Endothelial cell of hepatic sinusoid (primary cell): Measurements from ENCODE around the gene CD48.

Source experiments
- in situ Hi-C: cut with HindIII; loops from 2 replicates; pipeline ENCODE4 v1.10.0; 2017; ENCODE audit warnings: low sequenced_read_pairs

Gene CD48

DNA sequence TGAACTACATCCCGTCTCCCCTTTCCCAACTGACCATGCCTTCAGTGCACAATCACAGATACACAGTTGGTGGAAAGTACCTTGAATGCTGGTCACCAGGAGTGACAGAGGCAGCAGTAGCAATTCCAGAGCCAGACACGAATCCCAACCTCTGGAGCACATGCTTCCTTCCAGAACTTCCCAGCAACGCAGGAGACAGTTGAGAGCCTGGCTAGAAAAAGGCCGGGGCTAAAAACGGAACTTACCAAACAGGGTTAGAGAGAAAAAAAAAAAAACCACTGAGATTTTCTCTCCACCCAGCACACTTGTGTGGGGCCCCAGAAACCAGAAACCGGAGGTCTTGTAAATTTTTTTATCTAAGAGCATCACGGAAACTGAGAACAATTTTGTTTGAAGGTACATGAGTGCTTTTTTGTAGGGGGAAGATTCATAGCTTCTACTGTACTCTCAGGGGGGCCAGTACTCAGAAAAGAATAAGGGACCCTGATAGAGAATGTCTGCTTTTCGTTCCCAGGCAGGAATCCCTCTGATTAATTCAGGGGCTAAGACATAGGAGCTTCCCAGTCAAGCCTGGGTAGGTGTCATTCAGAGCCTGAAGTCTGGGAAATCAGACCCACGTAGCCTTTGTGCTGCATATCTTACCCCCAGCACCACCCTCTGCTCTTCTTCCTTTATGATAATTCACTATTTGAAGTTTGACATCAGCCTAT is at the start of gene CD48:
CD48 (minus strand) TSS at position 221 of the 710 bp plus-strand sequence; CDS start at position 162, 59 bp downstream.
- in situ Hi-C loops, result no loop called here

GRCh38 chr1:160761046-160761445 is 49.4 kb upstream of the CD48 start:
- in situ Hi-C loops, result no loop called here

GRCh38 chr1:160759740-160760139 is 48.1 kb upstream of the CD48 start:
- in situ Hi-C loops, result no loop called here

DNA sequence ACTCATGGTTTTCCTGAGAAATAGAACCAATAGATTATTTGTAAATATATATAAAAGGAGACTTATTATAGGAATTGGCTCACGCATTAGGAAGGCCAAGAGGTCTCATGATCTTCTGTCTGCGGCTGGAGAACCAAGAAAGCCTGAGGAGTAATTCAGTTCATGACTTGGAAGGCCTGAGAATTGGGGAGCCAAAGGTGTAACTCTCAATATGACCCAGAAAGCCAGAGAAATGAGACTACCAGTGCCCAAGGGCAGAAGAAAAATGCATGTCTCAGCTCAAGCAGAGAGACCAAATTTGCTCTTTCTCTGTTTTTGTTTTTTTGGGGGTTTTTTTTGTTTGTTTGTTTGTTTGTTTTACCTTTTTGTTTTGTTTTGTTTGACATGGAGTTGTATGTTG is 46.9 kb upstream of the CD48 start:
- in situ Hi-C loops, result no loop called here

DNA sequence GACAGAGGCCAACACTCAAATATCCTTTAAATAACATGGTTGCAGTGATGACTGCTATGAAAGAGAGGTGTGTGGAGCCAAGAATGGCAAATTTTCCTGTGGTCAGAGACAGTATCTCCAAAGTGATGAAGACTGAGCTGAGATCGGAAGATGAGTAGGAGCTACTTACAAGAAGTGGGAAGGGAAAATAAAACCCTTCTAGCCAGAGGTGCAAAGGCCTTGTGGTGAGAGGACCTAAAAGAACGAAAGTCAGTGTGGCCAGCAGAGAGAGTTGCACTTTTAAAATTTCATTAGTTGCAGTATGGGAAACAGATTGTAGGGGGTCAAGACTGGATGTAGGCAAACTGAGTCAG is 45.2 kb upstream of the CD48 start:
- in situ Hi-C loops, result no loop called here

- in situ Hi-C loops, result no loop called here
Measured at GRCh38 chr1:160755911-160756848, 44.6 kb upstream of the CD48 start.

DNA sequence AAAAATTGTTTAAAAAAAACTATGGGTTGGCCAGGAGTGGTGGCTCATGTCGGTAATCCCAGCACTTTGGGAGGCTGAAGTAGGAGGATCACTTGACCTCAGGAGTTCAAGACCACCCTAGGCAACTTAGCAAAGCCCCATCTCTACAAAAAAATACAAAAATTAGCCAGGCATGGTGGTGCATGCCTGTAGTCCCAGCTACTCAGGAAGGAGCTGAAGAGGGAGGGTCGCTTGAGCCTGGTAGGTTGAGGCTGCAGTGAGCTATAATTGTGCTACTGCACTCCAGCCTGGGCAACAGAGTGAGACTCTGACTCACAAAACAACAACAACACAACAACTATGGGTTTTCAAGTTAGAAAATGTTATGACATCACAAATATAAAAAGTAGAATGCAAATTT is 43.8 kb upstream of the CD48 start:
- in situ Hi-C loops, result no loop called here

GRCh38 chr1:160753594-160753993 is 42.0 kb upstream of the CD48 start:
- in situ Hi-C loops, result no loop called here

- in situ Hi-C loops, result no loop called here
Measured at GRCh38 chr1:160752924-160753323, 41.3 kb upstream of the CD48 start.

GRCh38 chr1:160752406-160752805 is 40.8 kb upstream of the CD48 start:
- in situ Hi-C loops, result no loop called here

GRCh38 chr1:160750608-160751007 is 39.0 kb upstream of the CD48 start:
- in situ Hi-C loops, result no loop called here

- in situ Hi-C loops, result no loop called here
Measured at GRCh38 chr1:160748878-160749269, 37.3 kb upstream of the CD48 start.

DNA sequence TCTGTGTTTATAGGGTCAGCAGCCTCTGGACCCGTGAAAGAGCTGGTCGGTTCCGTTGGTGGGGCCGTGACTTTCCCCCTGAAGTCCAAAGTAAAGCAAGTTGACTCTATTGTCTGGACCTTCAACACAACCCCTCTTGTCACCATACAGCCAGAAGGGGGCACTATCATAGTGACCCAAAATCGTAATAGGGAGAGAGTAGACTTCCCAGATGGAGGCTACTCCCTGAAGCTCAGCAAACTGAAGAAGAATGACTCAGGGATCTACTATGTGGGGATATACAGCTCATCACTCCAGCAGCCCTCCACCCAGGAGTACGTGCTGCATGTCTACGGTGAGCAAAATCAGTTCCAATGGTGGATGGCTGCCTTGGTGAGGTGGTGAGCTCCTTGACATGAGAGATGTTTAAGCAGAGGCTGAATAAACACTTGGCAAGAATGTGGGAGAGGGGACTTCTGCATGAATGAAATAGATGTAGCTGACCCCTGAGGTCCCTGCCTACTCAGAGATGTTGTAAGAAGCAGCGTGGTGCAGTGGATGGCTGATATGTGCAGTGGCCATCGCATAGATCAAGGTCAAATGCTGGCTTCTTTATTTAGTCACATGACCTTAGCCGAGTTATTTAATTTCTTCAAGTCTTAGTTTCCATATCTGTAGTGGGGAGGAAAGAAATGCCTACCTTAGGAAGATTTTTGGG is 36.7 kb upstream of the CD48 start:
- in situ Hi-C loops, result no loop called here

- in situ Hi-C loops, result no loop called here
Measured at GRCh38 chr1:160747717-160748116, 36.1 kb upstream of the CD48 start.

- in situ Hi-C loops, result no loop called here
Measured at GRCh38 chr1:160746836-160747500, 35.3 kb upstream of the CD48 start.

DNA sequence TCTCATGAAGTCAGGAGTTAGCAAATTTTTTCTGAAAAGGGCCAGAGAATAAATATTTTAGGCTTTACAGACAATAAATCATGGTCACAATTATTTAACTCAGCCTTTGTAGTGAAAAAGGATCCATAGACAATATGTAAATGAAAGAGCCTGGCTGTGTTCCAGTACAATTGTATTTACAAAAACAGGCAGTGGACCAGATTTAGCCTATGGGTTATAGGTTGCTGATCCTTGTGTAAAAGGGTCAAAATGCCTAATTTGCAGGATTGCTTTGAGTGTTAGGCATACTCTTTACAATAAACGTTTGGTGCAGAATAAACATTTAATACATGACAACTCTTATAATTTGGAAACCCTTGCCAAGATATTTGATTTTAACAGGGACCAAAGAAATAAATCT is 33.9 kb upstream of the CD48 start:
- in situ Hi-C loops, result no loop called here

DNA sequence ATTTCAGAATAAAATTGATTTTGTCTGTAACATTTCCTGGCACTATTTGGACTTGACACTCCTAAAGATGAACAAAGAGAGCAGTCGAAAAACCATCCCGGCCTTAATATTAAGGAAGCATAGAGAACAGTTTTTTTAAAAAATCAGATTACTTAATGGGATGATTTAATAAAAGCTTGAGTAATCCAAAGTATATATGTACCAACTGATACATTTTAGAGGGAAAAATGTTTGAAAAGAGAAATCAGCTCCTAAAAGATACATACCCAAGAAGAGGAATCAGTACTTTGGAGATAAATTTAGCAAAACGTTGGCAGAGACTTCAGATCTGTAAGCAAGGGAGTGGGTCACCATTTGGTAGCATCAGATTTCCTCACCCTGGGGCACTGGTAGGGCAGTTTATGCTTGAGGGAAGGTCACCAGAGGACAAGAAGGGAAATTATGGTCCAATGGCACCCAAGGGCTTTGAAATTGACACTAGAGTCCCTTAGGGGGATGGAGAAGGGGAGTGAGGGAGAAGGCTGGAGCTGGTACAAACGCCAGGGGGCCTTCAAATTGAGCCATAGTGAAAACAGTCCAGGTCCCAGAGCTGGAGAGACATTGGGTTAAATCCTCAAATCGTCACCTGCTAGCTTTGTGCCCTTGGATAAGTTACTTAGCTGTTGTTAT is 33.4 kb upstream of the CD48 start:
- in situ Hi-C loops, result no loop called here

GRCh38 chr1:160744199-160744851 is 32.7 kb upstream of the CD48 start:
- in situ Hi-C loops, result no loop called here

- in situ Hi-C loops, result no loop called here
Measured at GRCh38 chr1:160743266-160743665, 31.6 kb upstream of the CD48 start.
